Aorta (tissue), 5 donors: Measurements from ENCODE around the gene KIF13A. TPM values are rescaled to one million over a fixed set of nuclear protein-coding genes. Genes with fewer than 3 reads are reported as not detected.

Source experiments
- ATAC-seq: fragments of 200-7000 bp; cut with Tn5 transposase; one replicate; pipeline ENCODE4 v1.9.1; 2022; ENCODE audit warnings: moderate library complexity; ENCODE audit not compliant: low FRiP score
- DNase-seq, 2 donors: peaks; one replicate each; pipeline ENCODE4 v3.0.0-alpha.2; 2020
- H3K27ac ChIP-seq, 2 donors: one replicate each; pipeline ENCODE4 v1.5.1; 2013; ENCODE audit warnings: low read length in 2 of 2, mild to moderate bottlenecking in 2 of 2, moderate library complexity in 2 of 2, control low read depth in 1 of 2, inconsistent platforms in 1 of 2, low read depth in 1 of 2
- H3K27me3 ChIP-seq, 2 donors: one replicate each; pipeline ENCODE4 v1.6.1; 2013; ENCODE audit warnings: control low read depth in 1 of 2, low read length in 1 of 2, mild to moderate bottlenecking in 1 of 2, moderate library complexity in 1 of 2; ENCODE audit not compliant: insufficient read depth in 2 of 2, control insufficient read depth in 1 of 2
- H3K36me3 ChIP-seq, 2 donors: one replicate each; pipeline ENCODE4 v1.6.1; 2013; ENCODE audit warnings: control low read depth in 1 of 2, low read length in 1 of 2, mild to moderate bottlenecking in 1 of 2; ENCODE audit not compliant: insufficient read depth in 2 of 2, control insufficient read depth in 1 of 2
- H3K4me1 ChIP-seq, 2 donors: one replicate each; pipeline ENCODE4 v1.6.1; 2013; ENCODE audit warnings: low read length in 2 of 2, control low read depth in 1 of 2, mild to moderate bottlenecking in 1 of 2, moderate library complexity in 1 of 2; ENCODE audit not compliant: insufficient read depth in 2 of 2, control insufficient read depth in 1 of 2
- H3K4me3 ChIP-seq, 2 donors: one replicate each; pipeline ENCODE4 v1.5.1; 2013; ENCODE audit warnings: low read length in 2 of 2, control low read depth in 1 of 2, mild to moderate bottlenecking in 1 of 2
- H3K9me3 ChIP-seq: one replicate; pipeline ENCODE4 v1.6.1; 2013; ENCODE audit warnings: mild to moderate bottlenecking, low read length; ENCODE audit not compliant: control insufficient read depth
- WGBS, 2 donors: extraction: QIAGEN DNeasy Blood & Tissue Kit; methylation state at CpG; one replicate each; pipeline ENCODE4 v1.1.7; 2013; 5-methylcytosine and 5-hydroxymethylcytosine counted together
- intact Hi-C, 2 donors: fragments of 100-400 bp; cut with DNase I; formaldehyde crosslinking; loops; one replicate each; pipeline versions ENCODE4 v1.14.2 to v1.15.0; 2022
- long read RNA-seq, 2 donors: library from polyadenylated mRNA; unstranded; transcript quantifications; one replicate each; pipeline ENCODE4 v2.0.0, GENCODE V29; 2020 to 2021
- polyA plus RNA-seq, 2 donors: library from polyadenylated mRNA; stranded (reverse); fragments of 200-250 nt; gene quantifications; one replicate each; pipeline ENCODE4 v1.2.3, GENCODE V29; 2013
- total RNA-seq, 2 donors: library from RNA; stranded (reverse); fragmentation: NEBNext Ultra II Directional; extraction: Animal tissue kit (Norgen Biotek cat#: 25700); gene quantifications; one replicate each; pipeline ENCODE4 v1.2.1, GENCODE V29; 2021
- donor health status: healthy with polysubstance abuse.
- donor health status: Bipolar disorder and iron deficiency.
- donor health status: DM: no; HTN: no; CAD: no.
- donor health status: DM: no; HTN: no; CAD: no.
- donor health status: DM: yes; HTN: yes; CAD: no.

KIF13A gene
- 100 to 1,000 TPM in 1 of 2 donors, 10 to 100 TPM in 1; 89.2 to 109 TPM for total RNA-seq
- polyA plus RNA-seq: 10 to 100 TPM; 52.6 to 56.1 TPM
- long read RNA-seq, donor 1, partial matches to known transcripts: 9 of 40 reads
- long read RNA-seq, donor 1, other reads (novel, unspliced or antisense): 31 of 40 reads
- long read RNA-seq, donor 2, partial matches to known transcripts: 5 of 35 reads
- long read RNA-seq, donor 2, other reads (novel, unspliced or antisense): 27 of 35 reads

DNA sequence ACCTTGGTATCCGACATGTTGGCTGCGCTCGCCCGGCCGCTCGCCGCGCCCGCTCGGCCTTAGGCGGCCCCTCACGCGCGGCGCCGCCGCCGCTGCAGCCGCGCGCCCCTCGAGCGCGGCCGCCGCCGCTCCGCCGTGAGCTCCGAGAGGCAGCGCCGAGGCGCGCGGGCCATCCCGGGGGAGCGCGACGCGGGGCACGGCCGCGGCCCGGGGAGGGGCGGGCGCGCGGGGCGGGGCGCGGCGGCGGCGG is at the start of gene KIF13A:
Gene KIF13A, minus strand, starts transcription at position 189 of the 250 bp plus-strand sequence. Its CDS starts 172 bp downstream, at position 17.
- Histone ChIP-seq H3K4me3 (peak within 1 kb of the TSS; percentile 72 to 86), H3K9me3 (no peaks in the 10 kb centered on the region), H3K27me3 (no peaks in the 10 kb centered on the region), H3K27ac (peak within 1 kb of the TSS; percentile 82 to 98), H3K36me3 (no peaks in the 10 kb centered on the region), H3K4me1 (no peaks in the 10 kb centered on the region)
- no peak for ATAC-seq
- WGBS, 2 donors: 0 to 1% methylated on average over 3 to 54 of the region's 54 CpGs
- intact Hi-C loops: loop anchor here (2.0 to 5.0 kb wide), 5 partner anchors 55 to 140 kb away; partner anchors contain the start of gene NHLRC1 (in 1 of the 2)
- peak in 1 of 2 donors; percentile 58 for DNase-seq

DNA sequence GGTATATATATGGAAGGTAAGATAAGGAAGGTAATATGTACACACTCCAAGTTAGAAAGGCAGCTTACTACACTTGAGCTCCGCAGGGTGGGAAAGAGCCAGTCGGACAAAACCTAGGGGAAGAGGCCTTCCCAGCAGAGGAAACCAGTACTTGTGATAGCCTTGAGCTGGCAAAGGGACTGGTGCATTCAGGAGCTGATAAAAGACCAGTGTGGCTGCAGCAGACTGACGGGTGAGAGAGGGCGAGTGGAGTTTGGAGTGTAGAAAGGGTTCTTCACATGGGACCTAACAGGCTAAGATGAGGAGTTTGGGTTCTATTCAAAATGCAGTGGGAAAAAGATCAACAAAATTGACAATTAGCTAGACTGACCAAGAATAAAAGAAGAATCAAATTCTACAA is 49.3 kb upstream of the KIF13A start:
- WGBS, 2 donors: 98 to 100% methylated on average over 4 of the region's 4 CpGs
- DNase-seq: no peak
- no peak for ATAC-seq
- H3K27me3 ChIP-seq: no peaks in the 10 kb centered on the region
- no peak overlapping the region for H3K4me3 ChIP-seq
- no peaks in the 10 kb centered on the region for H3K9me3 ChIP-seq
- intact Hi-C loops: no loop called here
- H3K36me3 ChIP-seq: no peaks in the 10 kb centered on the region
- H3K27ac ChIP-seq: no peak overlapping the region
- no peaks in the 10 kb centered on the region for H3K4me1 ChIP-seq

DNA sequence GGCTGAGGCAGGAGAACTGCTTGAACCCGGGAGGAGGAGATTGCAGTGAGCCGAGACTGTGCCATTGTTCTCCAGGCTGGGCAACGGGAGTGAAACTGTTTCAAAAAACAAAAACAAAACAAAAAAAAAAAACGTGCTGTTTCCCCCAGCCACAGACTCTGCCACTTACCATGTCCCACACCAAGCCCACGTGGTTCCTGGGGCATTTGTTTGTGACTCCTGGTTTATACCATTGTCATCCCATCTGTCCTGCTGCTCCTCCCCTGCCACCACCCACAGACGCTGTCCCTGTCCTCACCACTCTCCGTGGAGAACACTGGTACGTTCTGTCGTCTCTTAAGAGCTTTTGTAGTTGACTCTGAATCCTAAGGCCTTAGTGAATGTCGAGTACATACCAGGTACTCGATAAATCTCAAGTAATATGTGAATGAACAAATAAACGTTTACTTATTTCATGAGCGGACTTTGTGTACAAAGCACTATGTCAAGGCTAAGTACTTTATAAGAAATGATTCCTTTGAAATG is 48.0 kb upstream of the KIF13A start:
- H3K4me1 ChIP-seq: no peaks in the 10 kb centered on the region
- intact Hi-C loops: no loop called here
- 85 to 87% methylated on average over 13 of the region's 13 CpGs for WGBS, 2 donors
- H3K27ac ChIP-seq: no peak overlapping the region
- ATAC-seq: no peak
- H3K4me3 ChIP-seq: no peak overlapping the region
- H3K36me3 ChIP-seq: no peaks in the 10 kb centered on the region
- DNase-seq: no peak
- no peaks in the 10 kb centered on the region for H3K27me3 ChIP-seq
- H3K9me3 ChIP-seq: no peaks in the 10 kb centered on the region

DNA sequence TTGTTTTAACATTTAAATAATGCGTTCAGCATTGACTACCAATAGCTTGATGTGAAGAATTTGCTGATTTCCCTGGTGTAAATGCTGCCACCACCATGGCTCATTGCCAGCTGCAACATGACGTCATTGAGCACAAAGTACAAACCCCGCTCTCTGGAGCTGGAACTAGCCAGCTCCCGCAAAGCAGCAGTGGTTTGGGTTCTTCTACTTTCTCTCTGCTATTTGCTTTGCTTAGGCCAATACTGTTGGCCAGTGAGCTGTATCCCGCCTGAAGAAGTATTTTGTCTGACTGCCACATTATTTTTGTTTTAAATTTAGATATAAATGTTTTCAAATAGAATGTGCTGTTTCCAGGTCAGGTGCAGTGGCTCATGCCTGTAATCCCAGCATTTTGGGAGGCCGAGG is 47.4 kb upstream of the KIF13A start:
- ATAC-seq (no peak), DNase-seq (peak in 1 of 2 donors; percentile 81)
- Histone ChIP-seq H3K36me3 (no peaks in the 10 kb centered on the region), H3K4me1 (no peaks in the 10 kb centered on the region), H3K4me3 (no peak overlapping the region), H3K9me3 (no peaks in the 10 kb centered on the region), H3K27me3 (no peaks in the 10 kb centered on the region), H3K27ac (peak overlapping the region in 1 of 2 donors; percentile 17)
- WGBS, 2 donors: 15 to 27% methylated on average over 6 of the region's 6 CpGs
- intact Hi-C loops: no loop called here

DNA sequence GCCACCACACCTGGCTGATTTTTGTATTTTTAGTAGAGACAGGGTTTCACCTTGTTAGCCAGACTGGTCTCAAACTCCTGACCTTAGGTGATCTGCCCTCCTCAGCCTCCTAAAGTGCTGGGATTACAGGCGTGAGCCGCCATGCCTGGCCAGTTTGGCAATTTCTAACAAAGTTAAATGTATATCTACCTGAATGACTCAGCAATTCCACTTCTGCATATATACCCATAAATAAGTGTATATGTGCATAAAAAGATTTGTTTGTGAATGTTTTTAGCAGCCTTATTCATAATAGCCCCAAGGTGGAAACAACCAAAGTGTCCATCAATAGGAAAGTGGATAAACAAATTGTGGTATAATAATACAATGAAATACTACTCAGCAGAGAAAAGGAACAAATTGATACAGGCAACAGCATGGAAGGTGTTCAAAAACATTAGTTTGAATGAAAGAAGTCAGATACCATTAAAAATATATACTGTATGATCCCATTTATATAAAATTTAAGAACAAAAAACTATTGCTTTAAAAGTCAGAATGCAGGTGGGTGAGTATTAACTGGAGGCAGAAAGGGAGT is 44.3 kb upstream of the KIF13A start:
- Histone ChIP-seq H3K9me3 (no peaks in the 10 kb centered on the region), H3K27me3 (no peaks in the 10 kb centered on the region), H3K27ac (no peak overlapping the region), H3K36me3 (no peaks in the 10 kb centered on the region), H3K4me3 (no peak overlapping the region), H3K4me1 (no peaks in the 10 kb centered on the region)
- intact Hi-C loops: no loop called here
- DNase-seq (no peak), ATAC-seq (no peak)
- WGBS, 2 donors: 94 to 97% methylated on average over 2 of the region's 2 CpGs

- no peaks in the 10 kb centered on the region for H3K36me3 ChIP-seq
- intact Hi-C loops: no loop called here
- DNase-seq (no peak), ATAC-seq (no peak)
- WGBS, 2 donors: 91 to 93% methylated on average over 2 of the region's 2 CpGs
- no peaks in the 10 kb centered on the region for H3K27me3 ChIP-seq
- no peak overlapping the region for H3K27ac ChIP-seq
- no peaks in the 10 kb centered on the region for H3K4me1 ChIP-seq
- no peaks in the 10 kb centered on the region for H3K9me3 ChIP-seq
- H3K4me3 ChIP-seq: no peak overlapping the region
These were observed 43.8 kb upstream of the KIF13A start for GRCh38 chr6:18031189-18031588.

DNA sequence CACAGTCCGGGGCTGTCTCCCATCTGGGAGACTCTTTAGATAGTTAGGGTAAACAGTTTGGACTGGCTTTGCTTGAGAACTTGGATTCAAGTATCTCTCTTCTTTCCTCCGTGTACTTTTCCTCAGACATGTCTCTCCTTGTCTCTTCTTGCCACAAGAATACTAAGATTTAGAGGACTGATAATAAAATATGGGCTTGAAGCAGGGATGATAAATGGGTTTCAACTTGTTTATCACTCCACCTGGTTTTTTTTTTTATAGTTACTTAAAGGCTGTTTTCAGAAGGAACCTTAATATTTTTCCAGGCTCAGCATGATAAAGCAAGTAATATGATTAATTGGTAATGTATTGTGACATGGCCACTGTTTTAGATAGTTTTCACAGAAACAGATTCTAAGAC is 40.9 kb upstream of the KIF13A start:
- 78 to 86% methylated on average over 2 of the region's 2 CpGs for WGBS, 2 donors
- no peak for DNase-seq
- no peak for ATAC-seq
- intact Hi-C loops: no loop called here
- no peaks in the 10 kb centered on the region for H3K36me3 ChIP-seq
- no peaks in the 10 kb centered on the region for H3K4me1 ChIP-seq
- H3K4me3 ChIP-seq: no peak overlapping the region
- H3K9me3 ChIP-seq: no peaks in the 10 kb centered on the region
- H3K27ac ChIP-seq: no peak overlapping the region
- no peaks in the 10 kb centered on the region for H3K27me3 ChIP-seq

GRCh38 chr6:18025596-18025995 is 38.2 kb upstream of the KIF13A start:
- H3K4me3 ChIP-seq: no peak overlapping the region
- no peaks in the 10 kb centered on the region for H3K9me3 ChIP-seq
- 91 to 96% methylated on average over 6 of the region's 6 CpGs for WGBS, 2 donors
- no peaks in the 10 kb centered on the region for H3K27me3 ChIP-seq
- no peak for ATAC-seq
- intact Hi-C loops: no loop called here
- no peak for DNase-seq
- no peaks in the 10 kb centered on the region for H3K4me1 ChIP-seq
- H3K36me3 ChIP-seq: no peaks in the 10 kb centered on the region
- no peak overlapping the region for H3K27ac ChIP-seq

- Histone ChIP-seq H3K9me3 (no peaks in the 10 kb centered on the region), H3K4me1 (no peaks in the 10 kb centered on the region), H3K27ac (no peak overlapping the region), H3K4me3 (no peak overlapping the region), H3K27me3 (no peaks in the 10 kb centered on the region), H3K36me3 (no peaks in the 10 kb centered on the region)
- ATAC-seq (no peak), DNase-seq (no peak)
- WGBS, 2 donors: 96 to 98% methylated on average over 5 of the region's 5 CpGs
- intact Hi-C loops: no loop called here
These were observed 37.4 kb upstream of the KIF13A start for GRCh38 chr6:18024876-18025275.
